ENCODE data around the gene BBOX1.
"Not testable (repeated sequence)": the region's sequence is repeated elsewhere in the genome, so short reads cannot be mapped to it uniquely, and the experiment has no call there.

The BBOX1 gene

DNA sequence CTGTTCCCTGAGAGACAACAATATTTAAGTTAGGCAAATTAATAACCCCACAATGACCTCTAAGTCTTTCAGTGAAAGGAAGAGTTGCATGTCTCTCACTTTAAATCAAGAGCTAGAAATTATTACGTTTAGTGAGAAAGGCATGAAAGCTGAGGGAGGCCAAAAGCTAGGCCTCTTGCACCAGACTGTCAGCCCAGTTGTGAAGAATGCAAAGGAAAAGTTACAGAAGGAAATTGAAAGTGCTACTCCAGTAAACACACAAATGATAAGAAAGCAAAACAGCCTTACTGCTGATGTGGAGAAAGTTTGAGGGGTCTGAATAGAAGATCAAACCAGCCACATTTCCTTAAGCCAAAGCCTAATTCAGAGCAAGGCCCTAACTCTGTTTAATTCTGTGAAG, 45.0 kb downstream of the BBOX1 start:
- no peak for DNase-seq

DNA sequence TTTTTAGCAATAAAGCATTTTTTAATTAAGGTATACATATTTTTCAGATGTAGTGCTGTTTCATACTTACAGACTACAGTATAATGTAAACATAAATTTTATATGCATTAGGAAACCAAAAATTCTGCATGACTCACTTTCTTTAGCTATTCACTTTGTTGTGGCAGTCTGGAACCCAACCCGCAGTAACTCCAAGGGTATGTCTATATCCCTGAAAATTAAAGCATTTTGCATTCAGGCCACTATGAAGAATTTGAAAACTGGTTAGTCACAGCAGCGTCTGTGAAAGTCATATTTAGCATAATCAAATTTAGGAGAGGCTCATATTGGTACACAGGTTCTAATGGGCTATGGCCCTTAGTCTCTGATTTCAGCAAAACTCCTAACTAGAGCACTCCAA, 46.8 kb downstream of the BBOX1 start:
- DNase-seq: no peak

DNA sequence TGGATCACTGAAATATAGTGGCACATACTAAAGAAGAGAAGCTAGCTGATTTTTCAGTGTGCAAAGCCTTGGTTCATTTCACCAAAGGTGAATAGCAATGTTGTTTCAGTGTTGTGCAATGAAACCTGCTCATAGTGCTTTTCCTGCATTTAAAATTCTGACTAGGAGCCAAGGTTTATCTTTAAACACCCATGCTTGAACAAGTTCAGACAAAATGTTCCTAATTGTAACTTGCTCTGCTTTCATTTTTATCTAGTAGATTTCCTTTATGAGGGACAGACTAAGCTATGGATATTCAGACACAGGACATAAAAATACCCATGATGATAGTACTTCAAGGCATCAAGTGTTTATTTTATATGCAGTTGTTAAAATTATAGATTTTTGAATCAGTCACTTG, 47.7 kb downstream of the BBOX1 start:
- DNase-seq: no peak

GRCh38 chr11:27089746-27090145, 49.1 kb downstream of the BBOX1 start:
- DNase-seq: no peak

GRCh38 chr11:27090357-27090948, 49.8 kb downstream of the BBOX1 start:
- DNase-seq: not testable (repeated sequence)

DNA sequence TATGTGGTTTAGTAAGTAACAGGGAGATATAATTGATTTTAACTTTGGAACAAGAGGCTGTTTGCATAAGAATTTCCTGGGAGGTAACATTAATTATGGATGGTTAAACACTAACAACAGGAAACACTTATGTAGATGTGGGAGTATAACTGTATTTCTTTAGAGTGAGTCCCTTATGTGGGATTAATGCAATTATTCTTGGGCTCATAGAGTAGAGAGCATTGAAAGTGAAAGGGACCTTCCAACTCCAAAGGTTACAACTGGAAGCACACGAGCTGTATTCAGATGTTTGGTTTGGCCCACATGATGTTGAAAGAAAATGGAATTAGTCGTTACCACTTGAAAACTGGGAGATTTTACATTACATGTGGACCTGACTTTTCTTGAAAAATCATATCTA, 53.5 kb downstream of the BBOX1 start:
- DNase-seq: no peak

DNA sequence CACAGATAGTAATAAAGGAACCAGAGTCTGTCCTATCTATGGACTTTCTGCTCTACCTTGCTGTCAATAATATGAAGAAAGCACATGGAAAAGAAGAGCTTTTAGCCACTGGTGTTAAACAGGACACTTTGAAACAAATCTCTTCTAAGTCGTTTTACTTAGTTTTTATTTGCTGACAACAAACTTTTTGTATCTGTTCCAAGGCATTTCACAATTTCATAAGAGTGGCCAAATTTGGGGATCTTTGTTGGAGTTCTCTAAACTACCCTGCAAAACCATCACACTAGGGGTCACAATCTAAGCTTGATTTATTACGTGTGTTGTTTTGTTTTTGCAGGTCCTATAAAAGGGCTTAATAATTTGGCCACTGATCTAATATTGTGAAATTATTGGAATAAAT, 54.4 kb downstream of the BBOX1 start:
- DNase-seq: no peak

- DNase-seq: no peak
Measured at GRCh38 chr11:27095887-27096286, 55.3 kb downstream of the BBOX1 start.

GRCh38 chr11:27097551-27097950, 56.9 kb downstream of the BBOX1 start:
- no peak for DNase-seq

GRCh38 chr11:27100534-27100933, 59.9 kb downstream of the BBOX1 start:
- DNase-seq: no peak

DNA sequence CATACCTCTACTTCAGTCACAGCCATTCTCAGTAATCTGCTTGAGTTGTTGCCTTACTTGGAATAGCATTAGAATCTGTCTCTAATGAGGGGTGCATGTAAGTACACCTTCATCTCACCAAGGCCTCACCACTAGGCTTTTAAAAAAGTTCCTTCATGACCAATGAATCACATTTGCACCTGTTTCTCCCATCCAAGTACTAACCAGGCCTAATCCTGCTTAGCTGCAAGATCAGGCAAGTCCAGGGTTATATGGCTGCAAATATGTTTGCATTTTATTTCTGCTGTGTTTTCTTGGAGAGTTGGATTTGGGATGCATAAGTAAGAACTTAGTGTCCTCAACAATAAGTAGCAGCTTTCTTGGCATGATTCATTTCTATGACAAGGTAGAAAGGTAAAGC, 66.9 kb downstream of the BBOX1 start:
- DNase-seq: no peak

DNA sequence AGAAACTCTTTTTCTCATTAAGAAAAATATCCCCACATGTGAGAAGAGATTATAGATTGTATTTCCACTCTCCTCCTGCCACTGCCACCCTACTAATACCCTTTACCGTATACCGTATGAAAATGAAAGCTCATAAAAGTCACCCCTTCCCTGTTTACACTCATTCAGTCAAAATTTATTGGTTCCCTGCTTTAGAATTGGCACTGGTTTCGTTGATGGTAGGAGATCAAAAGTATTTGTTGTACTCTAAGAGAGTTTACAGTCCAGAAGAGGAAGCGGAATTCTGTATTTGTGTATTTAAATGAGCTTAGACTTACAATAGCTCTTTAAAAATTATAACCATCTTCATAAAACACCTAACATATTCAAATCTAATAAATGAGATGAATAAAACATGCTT, 68.2 kb downstream of the BBOX1 start:
- DNase-seq: no peak

GRCh38 chr11:27111896-27112295, 71.3 kb downstream of the BBOX1 start:
- no peak for DNase-seq

GRCh38 chr11:27112946-27113345, 72.3 kb downstream of the BBOX1 start:
- DNase-seq: no peak

GRCh38 chr11:27115051-27115650, 74.5 kb downstream of the BBOX1 start:
- no peak for DNase-seq

- DNase-seq: no peak
Measured at GRCh38 chr11:27116684-27117083, 76.1 kb downstream of the BBOX1 start.

GRCh38 chr11:27118371-27118770, 77.8 kb downstream of the BBOX1 start:
- DNase-seq: no peak

- no peak for DNase-seq
Measured at GRCh38 chr11:27118949-27119348, 78.3 kb downstream of the BBOX1 start.

GRCh38 chr11:27119396-27119795, 78.8 kb downstream of the BBOX1 start:
- no peak for DNase-seq

GRCh38 chr11:27120211-27120610, 79.6 kb downstream of the BBOX1 start:
- no peak for DNase-seq

DNA sequence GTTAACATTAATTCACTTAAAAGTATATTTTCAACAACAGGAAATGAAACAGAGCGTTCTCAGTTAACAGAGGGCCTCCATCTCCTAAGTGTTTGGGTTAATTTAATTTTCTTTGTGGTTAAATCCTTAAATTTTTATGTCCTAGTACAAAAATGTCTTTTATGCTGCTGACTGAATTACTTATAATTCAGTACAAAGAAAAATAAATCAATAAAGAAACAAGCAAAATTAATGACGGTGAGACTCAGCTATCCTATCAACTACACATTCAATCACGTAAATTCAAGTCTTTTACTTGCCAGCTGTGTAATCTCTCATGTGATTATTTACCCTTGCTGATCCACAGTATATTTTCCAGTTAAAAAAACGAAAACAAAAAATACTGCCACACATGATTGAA, 81.4 kb downstream of the BBOX1 start:
- DNase-seq: no peak

DNA sequence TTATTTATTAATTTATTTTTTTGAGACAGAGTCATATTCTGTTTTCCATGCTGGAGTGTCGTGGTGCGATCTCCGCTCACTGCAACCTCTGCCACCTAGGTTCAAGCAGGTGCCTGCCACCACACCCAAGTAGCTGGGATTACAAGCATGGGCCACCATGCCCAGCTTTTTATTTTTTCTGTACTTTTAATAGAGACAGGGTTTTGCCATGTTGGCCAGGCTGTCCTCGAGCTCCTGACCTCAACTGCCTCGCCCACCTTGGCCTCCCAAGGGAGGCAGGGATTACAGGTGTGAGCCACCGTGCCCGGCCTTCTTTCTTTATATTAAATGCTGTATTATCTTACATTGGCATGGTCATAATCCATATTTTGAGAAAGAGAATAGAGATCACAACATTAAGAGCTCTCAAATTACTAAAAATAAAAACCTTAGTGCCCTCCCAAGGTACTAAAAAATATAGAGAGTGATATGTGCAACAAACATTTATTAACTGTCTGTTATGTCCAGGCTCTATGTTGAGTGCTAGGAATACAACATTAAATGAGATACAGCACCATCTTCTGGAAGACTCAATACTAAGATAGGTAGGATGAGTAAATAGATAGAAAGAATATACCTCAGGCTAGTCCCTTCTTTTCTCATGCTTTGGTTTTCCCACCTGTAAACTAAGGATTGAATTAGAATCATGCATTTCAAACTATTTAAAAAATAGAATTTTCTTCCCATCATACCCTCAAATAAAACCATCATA, 84.1 kb downstream of the BBOX1 start:
- DNase-seq: no peak

GRCh38 chr11:27129686-27130085, 89.1 kb downstream of the BBOX1 start:
- DNase-seq: no peak

DNA sequence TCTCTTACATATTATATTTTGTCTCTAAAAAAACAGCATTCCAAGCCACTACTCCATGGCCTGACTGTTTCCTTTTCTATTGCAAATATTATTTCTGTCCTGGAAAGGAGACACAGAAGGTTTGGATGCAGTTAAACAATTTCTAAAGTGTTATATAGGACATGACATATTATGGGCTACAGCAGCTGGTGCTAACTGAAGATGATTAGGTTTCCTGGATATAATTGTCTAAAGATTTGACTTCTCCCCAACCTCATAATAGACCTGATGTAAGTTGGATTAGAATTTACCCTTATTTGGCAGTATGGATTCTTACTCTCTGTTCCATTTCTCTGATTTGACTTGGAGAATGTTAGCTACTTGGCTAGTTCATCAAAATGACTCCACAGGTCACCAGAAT, 90.2 kb downstream of the BBOX1 start:
- no peak for DNase-seq

GRCh38 chr11:27135924-27136329, 95.3 kb downstream of the BBOX1 start:
- DNase-seq: not testable (repeated sequence)

Measured in 8988T (cell line).